ENCODE results near the gene MMEL1.

- TF ChIP-seq ELF4 (IDR thresholded peaks at IDR 0.05) (no peak), LEF1 (IDR thresholded peaks at IDR 0.05; ENCODE audit: borderline replicate concordance) (no peak), ARNT (IDR thresholded peaks at IDR 0.05) (no peak), FOXM1 (IDR thresholded peaks at IDR 0.05; ENCODE audit: borderline replicate concordance) (no peak), SUZ12 (IDR thresholded peaks at IDR 0.05) (no peak), ZNF384 (IDR thresholded peaks at IDR 0.05) (no peak), NFRKB (IDR thresholded peaks at IDR 0.05) (no peak), SP1 (IDR thresholded peaks at IDR 0.05) (no peak), FOXA1 (IDR thresholded peaks at IDR 0.05) (no peak), FOXK2 (IDR thresholded peaks at IDR 0.05) (no peak)
Observed at GRCh38 chr1:2553871-2554620, 78.8 kb downstream of the MMEL1 start.

All from HEK293T (cell line).